K562 (cell line): ENCODE measurements around the gene CAPN7. TPM values are rescaled to one million over a fixed set of nuclear protein-coding genes. Genes with fewer than 3 reads are reported as not detected.

ENCODE experiments used
- ATAC-seq: fragments of 200-7000 bp; cut with Tn5 transposase; 3 replicates; pipeline ENCODE4 v1.9.1; 2020; ENCODE audit warnings: moderate library complexity
- BruUV-seq: library from RNA; stranded (reverse); fragments of 400-500 nt; replicated peaks from 2 replicates; lab custom pipeline; 2021; lab: Mats Ljungman, UMichigan
- CTCF ChIA-PET: fragments of 300-600 bp; formaldehyde crosslinking; extraction: SDS; loops from one replicate; lab custom pipeline; 2021; ENCODE audit warnings: low intra/inter-chr PET ratio; lab: Yijun Ruan, JAX
- POLR2A ChIA-PET: fragments of 300-600, 350-650 bp; sonication (Branson Sonifier 250); formaldehyde crosslinking; extraction: SDS; loops from one replicate; lab custom pipeline; 2021; ENCODE audit warnings: antibody characterized with exemption, inconsistent platforms; lab: Yijun Ruan, JAX
- DNase-seq, 4 experiments: peaks; one replicate each; pipeline versions ENCODE4 v3.0.0 to v3.0.0-alpha.2; 2011 to 2018; ENCODE audit warnings: low spot score in 3 of 4, mixed read lengths in 3 of 4; ENCODE audit errors: extremely low read depth in 1 of 4
- FAIRE-seq: peaks from 2 replicates; lab custom pipeline; 2011; peaks lifted over from hg19 to GRCh38; lab: Jason Lieb, UNC
- H2AFZ ChIP-seq: 2 replicates; pipeline ENCODE4 v1.6.0; 2011; ENCODE audit warnings: low read depth, low read length, control low read depth, inconsistent platforms
- H3K27ac ChIP-seq: fragments of 200-600 bp; 3 replicates; pipeline ENCODE4 v1.8.0; 2011; ENCODE audit warnings: low read depth, mild to moderate bottlenecking, control low read depth, inconsistent platforms, low read length, moderate library complexity, mixed read lengths; ENCODE audit errors: extremely low read depth
- H3K27me3 ChIP-seq, 2 experiments: fragments of 300-600 bp in 1 of 2; 2 replicates in 1 of 2; 3 replicates in 1 of 2; pipeline versions ENCODE4 v1.6.0 to v1.8.0; 2011; ENCODE audit warnings: inconsistent platforms in 2 of 2, low read length in 2 of 2, mild to moderate bottlenecking in 1 of 2, mixed read lengths in 1 of 2, moderate library complexity in 1 of 2; ENCODE audit not compliant: control insufficient read depth in 2 of 2, insufficient read depth in 2 of 2
- H3K36me3 ChIP-seq: fragments of 300-600 bp; 3 replicates; pipeline ENCODE4 v1.8.0; 2011; ENCODE audit warnings: mild to moderate bottlenecking, low read length, inconsistent platforms; ENCODE audit not compliant: control insufficient read depth, insufficient read depth
- H3K4me1 ChIP-seq, 2 experiments: fragments of 200-600 bp in 1 of 2; replicated peaks in 1 of 2; 2 replicates in 1 of 2; 3 replicates in 1 of 2; pipeline versions ENCODE4 v1.5.1 to v1.8.0; 2011; ENCODE audit warnings: inconsistent platforms in 2 of 2, low read length in 2 of 2, mild to moderate bottlenecking in 1 of 2, mixed read lengths in 1 of 2, moderate library complexity in 1 of 2; ENCODE audit not compliant: control insufficient read depth in 2 of 2, insufficient read depth in 2 of 2
- H3K4me2 ChIP-seq: 2 replicates; pipeline ENCODE4 v1.6.1; 2011; ENCODE audit warnings: low read length, control low read depth, inconsistent platforms, mixed read lengths; ENCODE audit not compliant: insufficient read depth
- H3K4me3 ChIP-seq: fragments of 200-600 bp; sonication (generic), shearing (Covaris generic); 2 replicates; pipeline ENCODE4 v1.5.1; 2016; ENCODE audit warnings: control low read depth, inconsistent platforms
- H3K79me2 ChIP-seq: fragments of 200-600 bp; 3 replicates; pipeline ENCODE4 v1.8.0; 2011; ENCODE audit warnings: low read length, inconsistent platforms; ENCODE audit not compliant: control insufficient read depth, insufficient read depth
- H3K9ac ChIP-seq, 2 experiments: 2 replicates each; pipeline versions ENCODE4 v1.6.0 to v1.6.1; 2011; ENCODE audit warnings: low read depth in 2 of 2, low read length in 2 of 2, control low read depth in 1 of 2, inconsistent platforms in 1 of 2, mild to moderate bottlenecking in 1 of 2, mixed read lengths in 1 of 2; ENCODE audit not compliant: insufficient read depth in 1 of 2
- H3K9me1 ChIP-seq: one replicate; pipeline ENCODE4 v1.6.0; 2011; ENCODE audit warnings: inconsistent platforms, mild to moderate bottlenecking, low read length, moderate library complexity; ENCODE audit not compliant: control insufficient read depth, insufficient read depth
- H3K9me3 ChIP-seq: replicated peaks from 2 replicates; pipeline ENCODE4 v1.5.1; 2011; ENCODE audit warnings: low read depth, low read length, inconsistent platforms; ENCODE audit not compliant: control insufficient read depth, insufficient read depth
- H4K20me1 ChIP-seq: replicated peaks from 2 replicates; pipeline ENCODE4 v1.6.1; 2011; ENCODE audit warnings: low read length, inconsistent platforms, mixed read lengths; ENCODE audit not compliant: control insufficient read depth, insufficient read depth
- HMG20A ChIP-seq: fragments of 450-650 bp; formaldehyde crosslinking; conservative IDR thresholded peaks from 2 replicates; pipeline ENCODE4 v1.4.0; 2020; ENCODE audit warnings: mild to moderate bottlenecking, mixed read lengths
- WGBS: fragments of 100-300 bp; shearing (Covaris generic); methylation state at CpG from one replicate; pipeline ENCODE4 v1.1.6; 2016; ENCODE audit warnings: low coverage, mixed read lengths; ENCODE audit not compliant: insufficient coverage; ENCODE audit errors: missing lambda C conversion rate; 5-methylcytosine and 5-hydroxymethylcytosine counted together
- in situ Hi-C: fragments of 300-500 bp; cut with MboI; formaldehyde crosslinking; loops from 4 replicates; pipeline ENCODE4 v1.15.0; 2018; ENCODE audit warnings: inconsistent platforms, mixed read lengths
- intact Hi-C: fragments of 100-400 bp; cut with micrococcal nuclease; formaldehyde crosslinking; loops from 2 replicates; pipeline ENCODE4 v1.14.2; 2022
- polyA plus RNA-seq, 8 experiments: library from polyadenylated mRNA; depleted of rRNA in 4 of 8; stranded (reverse) in 5 of 8; unstranded in 3 of 8; fragments of >200 nt; fragmentation: Nextera tagmentation in 2 of 8; fragmentation: Illumina TruSeq in 1 of 8; extraction: Ambion mirVana in 2 of 8; extraction: Trizol in 1 of 8; gene quantifications; 2 replicates each; pipeline versions ENCODE4 v1.2.1 to v1.2.3, GENCODE V29; 2011 to 2014; ENCODE audit warnings: inconsistent platforms in 1 of 8, missing spikeins in 1 of 8
- total RNA-seq, 7 experiments: library from RNA; depleted of rRNA in 6 of 7; stranded (reverse); fragments of >200 nt in 6 of 7; fragmentation: Illumina TruSeq in 2 of 7; extraction: Trizol in 2 of 7; gene quantifications; 2 replicates each; pipeline versions ENCODE4 v1.2.1 to v1.2.3, GENCODE V29; 2011 to 2021; ENCODE audit warnings: low replicate concordance in 1 of 7
- TF ChIP-seq, protein P1 (sequence below): IDR thresholded peaks from 2 replicates; pipeline ENCODE4 v1.6.1; 2016; ENCODE audit warnings: missing genetic modification characterization, missing compliant biosample characterization
- TF ChIP-seq, protein P2 (sequence below): fragments of 450-650 bp; IDR thresholded peaks from 2 replicates; pipeline ENCODE4 v1.6.1; 2016; ENCODE audit warnings: mild to moderate bottlenecking, moderate library complexity

CAPN7 gene
- total and polyA plus RNA-seq, 9 of the 15 experiments (the other 6 are each of a cell fraction or from before 2014, with no cell fraction given): 6.5 to 42.7 (median 32.7) TPM

DNA sequence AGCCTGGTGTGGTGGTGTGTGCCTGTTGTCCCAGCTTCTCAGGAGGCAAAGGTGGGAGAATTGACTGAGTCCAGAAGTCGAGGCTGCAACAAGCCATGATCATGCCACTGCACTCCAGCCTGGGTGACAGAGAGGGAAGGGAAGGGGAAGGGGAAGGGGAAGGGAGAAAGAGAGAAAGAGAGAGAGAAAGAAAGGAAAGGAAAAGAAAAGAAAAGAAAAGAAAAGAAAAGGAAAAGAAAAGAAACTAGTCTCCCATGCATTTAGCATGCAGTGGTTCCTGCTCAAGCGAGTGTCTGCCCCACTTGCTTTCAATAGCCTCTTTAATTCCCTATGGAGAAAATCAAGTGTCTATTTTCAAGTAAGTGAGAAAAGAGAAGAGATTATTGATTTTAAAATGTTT lies 20.6 kb upstream of the CAPN7 start:
- H3K36me3 ChIP-seq: no peaks in the 10 kb centered on the region
- no peaks in the 10 kb centered on the region for H3K9me1 ChIP-seq
- in situ Hi-C loops (no loop called here), intact Hi-C loops (no loop called here)
- FAIRE-seq: no peak
- H3K9me3 ChIP-seq: no peaks in the 10 kb centered on the region
- ATAC-seq: no peak
- H3K79me2 ChIP-seq: no peaks in the 10 kb centered on the region
- no peak for DNase-seq
- H3K4me2 ChIP-seq: no peak overlapping the region
- ChIA-PET POLR2A (interaction anchor here (0.8 to 2.1 kb wide), 2 partner anchors 19 to 33 kb away, joined by 5 to 6 read pairs; no protein-coding TSS in a partner anchor), CTCF (no interaction called here)
- H3K4me1 ChIP-seq: peaks cover 0 to 7% of the 10 kb centered on the region in 2 experiments; a peak in 1 of 5 replicates
- no TSS peak for BruUV-seq
- WGBS: 86% methylated on average over 2 of the region's 2 CpGs
- H3K9ac ChIP-seq: no peak overlapping the region
- no peak overlapping the region for H3K4me3 ChIP-seq
- no peak overlapping the region for H3K27ac ChIP-seq
- H2AFZ ChIP-seq: peak overlapping the region; percentile 97; the same call in 1 of the 2 replicates
- H3K27me3 ChIP-seq: 0 out of 5 replicates have a peak, but pooled peaks cover 0 to 3% of the 10 kb centered on the region in 2 experiments
- H4K20me1 ChIP-seq: no peaks in the 10 kb centered on the region
- TF ChIP-seq HMG20A: no peak
- TF ChIP-seq, protein P1, sequence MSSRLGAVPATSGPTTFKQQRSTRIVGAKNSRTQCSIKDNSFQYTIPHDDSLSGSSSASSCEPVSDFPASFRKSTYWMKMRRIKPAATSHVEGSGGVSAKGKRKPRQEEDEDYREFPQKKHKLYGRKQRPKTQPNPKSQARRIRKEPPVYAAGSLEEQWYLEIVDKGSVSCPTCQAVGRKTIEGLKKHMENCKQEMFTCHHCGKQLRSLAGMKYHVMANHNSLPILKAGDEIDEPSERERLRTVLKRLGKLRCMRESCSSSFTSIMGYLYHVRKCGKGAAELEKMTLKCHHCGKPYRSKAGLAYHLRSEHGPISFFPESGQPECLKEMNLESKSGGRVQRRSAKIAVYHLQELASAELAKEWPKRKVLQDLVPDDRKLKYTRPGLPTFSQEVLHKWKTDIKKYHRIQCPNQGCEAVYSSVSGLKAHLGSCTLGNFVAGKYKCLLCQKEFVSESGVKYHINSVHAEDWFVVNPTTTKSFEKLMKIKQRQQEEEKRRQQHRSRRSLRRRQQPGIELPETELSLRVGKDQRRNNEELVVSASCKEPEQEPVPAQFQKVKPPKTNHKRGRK (tag): peak; percentile 82
- TF ChIP-seq, protein P2, sequence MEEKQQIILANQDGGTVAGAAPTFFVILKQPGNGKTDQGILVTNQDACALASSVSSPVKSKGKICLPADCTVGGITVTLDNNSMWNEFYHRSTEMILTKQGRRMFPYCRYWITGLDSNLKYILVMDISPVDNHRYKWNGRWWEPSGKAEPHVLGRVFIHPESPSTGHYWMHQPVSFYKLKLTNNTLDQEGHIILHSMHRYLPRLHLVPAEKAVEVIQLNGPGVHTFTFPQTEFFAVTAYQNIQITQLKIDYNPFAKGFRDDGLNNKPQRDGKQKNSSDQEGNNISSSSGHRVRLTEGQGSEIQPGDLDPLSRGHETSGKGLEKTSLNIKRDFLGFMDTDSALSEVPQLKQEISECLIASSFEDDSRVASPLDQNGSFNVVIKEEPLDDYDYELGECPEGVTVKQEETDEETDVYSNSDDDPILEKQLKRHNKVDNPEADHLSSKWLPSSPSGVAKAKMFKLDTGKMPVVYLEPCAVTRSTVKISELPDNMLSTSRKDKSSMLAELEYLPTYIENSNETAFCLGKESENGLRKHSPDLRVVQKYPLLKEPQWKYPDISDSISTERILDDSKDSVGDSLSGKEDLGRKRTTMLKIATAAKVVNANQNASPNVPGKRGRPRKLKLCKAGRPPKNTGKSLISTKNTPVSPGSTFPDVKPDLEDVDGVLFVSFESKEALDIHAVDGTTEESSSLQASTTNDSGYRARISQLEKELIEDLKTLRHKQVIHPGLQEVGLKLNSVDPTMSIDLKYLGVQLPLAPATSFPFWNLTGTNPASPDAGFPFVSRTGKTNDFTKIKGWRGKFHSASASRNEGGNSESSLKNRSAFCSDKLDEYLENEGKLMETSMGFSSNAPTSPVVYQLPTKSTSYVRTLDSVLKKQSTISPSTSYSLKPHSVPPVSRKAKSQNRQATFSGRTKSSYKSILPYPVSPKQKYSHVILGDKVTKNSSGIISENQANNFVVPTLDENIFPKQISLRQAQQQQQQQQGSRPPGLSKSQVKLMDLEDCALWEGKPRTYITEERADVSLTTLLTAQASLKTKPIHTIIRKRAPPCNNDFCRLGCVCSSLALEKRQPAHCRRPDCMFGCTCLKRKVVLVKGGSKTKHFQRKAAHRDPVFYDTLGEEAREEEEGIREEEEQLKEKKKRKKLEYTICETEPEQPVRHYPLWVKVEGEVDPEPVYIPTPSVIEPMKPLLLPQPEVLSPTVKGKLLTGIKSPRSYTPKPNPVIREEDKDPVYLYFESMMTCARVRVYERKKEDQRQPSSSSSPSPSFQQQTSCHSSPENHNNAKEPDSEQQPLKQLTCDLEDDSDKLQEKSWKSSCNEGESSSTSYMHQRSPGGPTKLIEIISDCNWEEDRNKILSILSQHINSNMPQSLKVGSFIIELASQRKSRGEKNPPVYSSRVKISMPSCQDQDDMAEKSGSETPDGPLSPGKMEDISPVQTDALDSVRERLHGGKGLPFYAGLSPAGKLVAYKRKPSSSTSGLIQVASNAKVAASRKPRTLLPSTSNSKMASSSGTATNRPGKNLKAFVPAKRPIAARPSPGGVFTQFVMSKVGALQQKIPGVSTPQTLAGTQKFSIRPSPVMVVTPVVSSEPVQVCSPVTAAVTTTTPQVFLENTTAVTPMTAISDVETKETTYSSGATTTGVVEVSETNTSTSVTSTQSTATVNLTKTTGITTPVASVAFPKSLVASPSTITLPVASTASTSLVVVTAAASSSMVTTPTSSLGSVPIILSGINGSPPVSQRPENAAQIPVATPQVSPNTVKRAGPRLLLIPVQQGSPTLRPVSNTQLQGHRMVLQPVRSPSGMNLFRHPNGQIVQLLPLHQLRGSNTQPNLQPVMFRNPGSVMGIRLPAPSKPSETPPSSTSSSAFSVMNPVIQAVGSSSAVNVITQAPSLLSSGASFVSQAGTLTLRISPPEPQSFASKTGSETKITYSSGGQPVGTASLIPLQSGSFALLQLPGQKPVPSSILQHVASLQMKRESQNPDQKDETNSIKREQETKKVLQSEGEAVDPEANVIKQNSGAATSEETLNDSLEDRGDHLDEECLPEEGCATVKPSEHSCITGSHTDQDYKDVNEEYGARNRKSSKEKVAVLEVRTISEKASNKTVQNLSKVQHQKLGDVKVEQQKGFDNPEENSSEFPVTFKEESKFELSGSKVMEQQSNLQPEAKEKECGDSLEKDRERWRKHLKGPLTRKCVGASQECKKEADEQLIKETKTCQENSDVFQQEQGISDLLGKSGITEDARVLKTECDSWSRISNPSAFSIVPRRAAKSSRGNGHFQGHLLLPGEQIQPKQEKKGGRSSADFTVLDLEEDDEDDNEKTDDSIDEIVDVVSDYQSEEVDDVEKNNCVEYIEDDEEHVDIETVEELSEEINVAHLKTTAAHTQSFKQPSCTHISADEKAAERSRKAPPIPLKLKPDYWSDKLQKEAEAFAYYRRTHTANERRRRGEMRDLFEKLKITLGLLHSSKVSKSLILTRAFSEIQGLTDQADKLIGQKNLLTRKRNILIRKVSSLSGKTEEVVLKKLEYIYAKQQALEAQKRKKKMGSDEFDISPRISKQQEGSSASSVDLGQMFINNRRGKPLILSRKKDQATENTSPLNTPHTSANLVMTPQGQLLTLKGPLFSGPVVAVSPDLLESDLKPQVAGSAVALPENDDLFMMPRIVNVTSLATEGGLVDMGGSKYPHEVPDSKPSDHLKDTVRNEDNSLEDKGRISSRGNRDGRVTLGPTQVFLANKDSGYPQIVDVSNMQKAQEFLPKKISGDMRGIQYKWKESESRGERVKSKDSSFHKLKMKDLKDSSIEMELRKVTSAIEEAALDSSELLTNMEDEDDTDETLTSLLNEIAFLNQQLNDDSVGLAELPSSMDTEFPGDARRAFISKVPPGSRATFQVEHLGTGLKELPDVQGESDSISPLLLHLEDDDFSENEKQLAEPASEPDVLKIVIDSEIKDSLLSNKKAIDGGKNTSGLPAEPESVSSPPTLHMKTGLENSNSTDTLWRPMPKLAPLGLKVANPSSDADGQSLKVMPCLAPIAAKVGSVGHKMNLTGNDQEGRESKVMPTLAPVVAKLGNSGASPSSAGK: peak; percentile 55
